ENCODE results near the gene PKDCC.
"Not testable (repeated sequence)": the region's sequence is repeated elsewhere in the genome, so short reads cannot be mapped to it uniquely, and the experiment has no call there.

The PKDCC gene

DNA sequence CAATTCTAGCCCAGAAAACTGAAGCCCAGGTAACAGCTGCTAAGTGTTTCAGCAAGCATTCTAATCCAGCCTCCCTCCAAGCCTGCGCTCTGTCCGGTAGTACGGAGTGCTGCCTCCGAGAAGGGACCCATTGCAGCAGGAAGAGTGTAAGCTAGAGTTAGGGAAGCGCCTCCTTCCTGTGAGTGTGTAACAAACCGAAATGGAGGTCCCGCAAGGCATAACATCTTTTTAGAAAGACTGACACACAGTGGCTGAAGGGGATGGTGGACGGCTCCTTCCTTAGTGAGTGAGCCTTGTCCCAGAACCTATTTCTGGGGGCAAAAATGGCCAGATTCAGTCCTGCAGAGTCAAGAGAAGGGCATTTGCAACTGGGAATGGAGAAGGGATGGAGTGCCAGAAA lies 12.2 kb downstream of the PKDCC start:
- Histone ChIP-seq H3K27me3 (ENCODE audit: control insufficient read depth, insufficient read depth, low read length) (no peaks in the 10 kb centered on the region), H3K4me1 (ENCODE audit: control insufficient read depth, insufficient read depth, low read length) (no peaks in the 10 kb centered on the region; the same call in 1 of the 2 replicates), H3K9me3 (ENCODE audit: control insufficient read depth, insufficient read depth, low read length) (no peaks in the 10 kb centered on the region), H3K36me3 (ENCODE audit: control insufficient read depth, insufficient read depth, low read length) (peaks cover 44% of the 10 kb centered on the region), H3K9ac (ENCODE audit: low read depth, low read length) (no peak overlapping the region), H3K4me3 (ENCODE audit: low read depth, low read length) (no peak overlapping the region), H3K27ac (ENCODE audit: low read depth, low read length) (peak overlapping the region; percentile 43)

GRCh38 chr2:42060718-42061619 lies 13.1 kb downstream of the PKDCC start:
- no peaks in the 10 kb centered on the region for H3K4me1 ChIP-seq (ENCODE audit: control insufficient read depth, insufficient read depth, low read length)
- H3K27ac ChIP-seq (ENCODE audit: low read depth, low read length) = peak overlapping the region; percentile 42
- no peaks in the 10 kb centered on the region for H3K9me3 ChIP-seq (ENCODE audit: control insufficient read depth, insufficient read depth, low read length)
- no peak overlapping the region for H3K9ac ChIP-seq (ENCODE audit: low read depth, low read length)
- peaks cover 34% of the 10 kb centered on the region for H3K36me3 ChIP-seq (ENCODE audit: control insufficient read depth, insufficient read depth, low read length)
- no peaks in the 10 kb centered on the region for H3K27me3 ChIP-seq (ENCODE audit: control insufficient read depth, insufficient read depth, low read length)
- no peak overlapping the region for H3K4me3 ChIP-seq (ENCODE audit: low read depth, low read length)

DNA sequence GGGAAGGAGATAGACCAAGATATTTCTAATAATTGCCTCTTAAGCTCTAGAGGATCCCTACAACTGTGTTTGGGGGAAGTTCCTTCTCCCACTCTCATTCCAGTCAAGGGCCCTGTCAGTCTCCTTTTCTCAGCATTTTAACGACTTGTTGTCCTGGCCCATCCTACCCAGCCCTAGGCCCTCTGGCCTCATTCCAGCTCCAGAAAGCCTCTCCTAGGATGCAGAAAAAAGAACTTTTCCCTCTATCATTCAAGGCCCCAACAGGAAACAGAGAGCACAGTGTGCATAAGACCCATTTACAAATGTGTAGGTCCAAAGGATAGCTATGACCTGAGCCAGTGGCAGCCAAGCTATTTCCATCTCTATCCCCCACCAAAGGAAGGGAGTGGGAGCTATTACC lies 14.0 kb downstream of the PKDCC start:
- Histone ChIP-seq H3K36me3 (ENCODE audit: control insufficient read depth, insufficient read depth, low read length) (peaks cover 26% of the 10 kb centered on the region), H3K4me3 (ENCODE audit: low read depth, low read length) (no peak overlapping the region), H3K27me3 (ENCODE audit: control insufficient read depth, insufficient read depth, low read length) (no peaks in the 10 kb centered on the region), H3K27ac (ENCODE audit: low read depth, low read length) (no peak overlapping the region), H3K9ac (ENCODE audit: low read depth, low read length) (no peak overlapping the region), H3K4me1 (ENCODE audit: control insufficient read depth, insufficient read depth, low read length) (no peaks in the 10 kb centered on the region), H3K9me3 (ENCODE audit: control insufficient read depth, insufficient read depth, low read length) (no peaks in the 10 kb centered on the region)

DNA sequence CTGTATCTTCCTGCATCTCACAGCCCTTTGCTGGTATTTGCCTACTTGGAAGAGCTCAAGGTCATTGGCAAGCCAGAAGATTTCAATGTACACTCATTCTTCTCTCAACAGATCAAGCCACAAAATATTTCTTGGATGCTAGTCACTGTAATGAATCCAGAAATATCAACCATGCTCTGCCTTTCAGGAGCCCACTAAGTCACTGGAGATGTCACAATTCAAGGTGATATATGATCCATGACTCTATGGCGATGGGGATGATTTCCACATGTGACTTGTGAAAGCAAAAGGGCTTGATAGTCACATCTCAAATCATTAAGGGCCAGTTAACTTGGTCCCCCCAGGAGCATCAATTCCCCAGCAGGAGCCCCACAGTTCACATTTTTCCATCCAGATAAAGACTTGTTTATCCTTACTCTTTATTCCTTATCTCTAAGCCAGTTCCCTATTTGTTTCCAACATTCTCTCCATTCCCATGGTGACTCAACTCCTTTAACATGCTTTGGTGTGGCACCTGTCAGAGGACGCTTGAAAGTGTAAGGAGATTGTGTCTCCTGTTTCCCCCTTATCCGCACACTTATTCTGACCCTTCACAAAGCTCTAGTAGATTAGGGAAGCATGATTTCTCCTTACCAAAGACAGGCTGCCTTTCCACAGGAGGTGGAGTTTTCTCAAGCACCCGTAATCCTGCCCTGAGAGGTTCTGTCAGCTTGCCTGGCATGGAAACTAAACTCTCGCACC lies 15.8 kb downstream of the PKDCC start:
- H3K27ac ChIP-seq (ENCODE audit: low read depth, low read length) = peak overlapping the region; percentile 7
- H3K9me3 ChIP-seq (ENCODE audit: control insufficient read depth, insufficient read depth, low read length) = no peaks in the 10 kb centered on the region
- H3K4me1 ChIP-seq (ENCODE audit: control insufficient read depth, insufficient read depth, low read length) = 0 out of 2 replicates have a peak, but pooled peaks cover 5% of the 10 kb centered on the region
- no peaks in the 10 kb centered on the region for H3K27me3 ChIP-seq (ENCODE audit: control insufficient read depth, insufficient read depth, low read length)
- no peak overlapping the region for H3K4me3 ChIP-seq (ENCODE audit: low read depth, low read length)
- H3K36me3 ChIP-seq (ENCODE audit: control insufficient read depth, insufficient read depth, low read length) = peaks cover 10% of the 10 kb centered on the region
- H3K9ac ChIP-seq (ENCODE audit: low read depth, low read length) = no peak overlapping the region

GRCh38 chr2:42064417-42064942 lies 16.7 kb downstream of the PKDCC start:
- Histone ChIP-seq H3K4me3 (ENCODE audit: low read depth, low read length) (no peak overlapping the region), H3K27me3 (ENCODE audit: control insufficient read depth, insufficient read depth, low read length) (no peaks in the 10 kb centered on the region), H3K9ac (ENCODE audit: low read depth, low read length) (no peak overlapping the region), H3K27ac (ENCODE audit: low read depth, low read length) (peak overlapping the region; percentile 7), H3K9me3 (ENCODE audit: control insufficient read depth, insufficient read depth, low read length) (no peaks in the 10 kb centered on the region), H3K36me3 (ENCODE audit: control insufficient read depth, insufficient read depth, low read length) (peaks cover under 1% of the 10 kb centered on the region; the same call in 1 of the 2 replicates), H3K4me1 (ENCODE audit: control insufficient read depth, insufficient read depth, low read length) (0 out of 2 replicates have a peak, but pooled peaks cover 5% of the 10 kb centered on the region)

GRCh38 chr2:42065753-42066152 lies 17.9 kb downstream of the PKDCC start:
- H3K4me3 ChIP-seq (ENCODE audit: low read depth, low read length); H3K4me1 ChIP-seq (ENCODE audit: control insufficient read depth, insufficient read depth, low read length); H3K9me3 ChIP-seq (ENCODE audit: control insufficient read depth, insufficient read depth, low read length); H3K27me3 ChIP-seq (ENCODE audit: control insufficient read depth, insufficient read depth, low read length); H3K27ac ChIP-seq (ENCODE audit: low read depth, low read length); H3K9ac ChIP-seq (ENCODE audit: low read depth, low read length); H3K36me3 ChIP-seq (ENCODE audit: control insufficient read depth, insufficient read depth, low read length): not testable (repeated sequence)

- H3K27ac ChIP-seq (ENCODE audit: low read depth, low read length); H3K36me3 ChIP-seq (ENCODE audit: control insufficient read depth, insufficient read depth, low read length); H3K4me1 ChIP-seq (ENCODE audit: control insufficient read depth, insufficient read depth, low read length); H3K4me3 ChIP-seq (ENCODE audit: low read depth, low read length); H3K9ac ChIP-seq (ENCODE audit: low read depth, low read length); H3K27me3 ChIP-seq (ENCODE audit: control insufficient read depth, insufficient read depth, low read length); H3K9me3 ChIP-seq (ENCODE audit: control insufficient read depth, insufficient read depth, low read length): not testable (repeated sequence)
Observed at GRCh38 chr2:42067001-42067400, 19.2 kb downstream of the PKDCC start.

DNA sequence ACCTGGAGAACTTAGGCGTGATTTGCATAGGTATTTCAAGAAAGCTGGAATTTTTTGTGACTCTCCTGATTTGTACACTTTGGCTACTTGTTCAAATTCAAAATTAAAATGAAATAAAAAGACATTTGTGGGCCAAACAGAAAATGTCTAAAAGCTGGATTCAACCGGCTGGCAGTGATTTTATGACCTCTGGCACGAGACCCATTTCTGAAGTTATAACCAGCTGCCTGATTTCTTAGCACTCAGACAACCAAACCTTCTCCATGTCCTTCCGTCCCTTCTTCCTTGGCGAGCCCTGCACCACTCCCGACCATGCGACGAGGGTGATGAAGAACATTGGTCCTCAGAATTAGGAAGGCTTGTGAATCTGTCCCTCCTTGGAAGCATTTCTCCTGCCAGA lies 19.7 kb downstream of the PKDCC start:
- H3K4me1 ChIP-seq (ENCODE audit: control insufficient read depth, insufficient read depth, low read length) = 0 out of 2 replicates have a peak, but pooled peaks cover 6% of the 10 kb centered on the region
- no peak overlapping the region for H3K4me3 ChIP-seq (ENCODE audit: low read depth, low read length)
- H3K9ac ChIP-seq (ENCODE audit: low read depth, low read length) = no peak overlapping the region
- no peak overlapping the region for H3K27ac ChIP-seq (ENCODE audit: low read depth, low read length)
- H3K9me3 ChIP-seq (ENCODE audit: control insufficient read depth, insufficient read depth, low read length) = no peaks in the 10 kb centered on the region
- H3K36me3 ChIP-seq (ENCODE audit: control insufficient read depth, insufficient read depth, low read length) = no peaks in the 10 kb centered on the region
- no peaks in the 10 kb centered on the region for H3K27me3 ChIP-seq (ENCODE audit: control insufficient read depth, insufficient read depth, low read length)

GRCh38 chr2:42068571-42069178 lies 20.9 kb downstream of the PKDCC start:
- H3K9ac ChIP-seq (ENCODE audit: low read depth, low read length) = no peak overlapping the region; the same call in 1 of the 2 replicates
- no peaks in the 10 kb centered on the region for H3K9me3 ChIP-seq (ENCODE audit: control insufficient read depth, insufficient read depth, low read length)
- H3K27ac ChIP-seq (ENCODE audit: low read depth, low read length) = no peak overlapping the region
- 0 out of 2 replicates have a peak, but pooled peaks cover 8% of the 10 kb centered on the region for H3K4me1 ChIP-seq (ENCODE audit: control insufficient read depth, insufficient read depth, low read length)
- no peak overlapping the region for H3K4me3 ChIP-seq (ENCODE audit: low read depth, low read length)
- H3K27me3 ChIP-seq (ENCODE audit: control insufficient read depth, insufficient read depth, low read length) = no peaks in the 10 kb centered on the region
- no peaks in the 10 kb centered on the region for H3K36me3 ChIP-seq (ENCODE audit: control insufficient read depth, insufficient read depth, low read length)

- Histone ChIP-seq H3K4me1 (ENCODE audit: control insufficient read depth, insufficient read depth, low read length) (0 out of 2 replicates have a peak, but pooled peaks cover 8% of the 10 kb centered on the region), H3K9ac (ENCODE audit: low read depth, low read length) (no peak overlapping the region), H3K4me3 (ENCODE audit: low read depth, low read length) (no peak overlapping the region), H3K27me3 (ENCODE audit: control insufficient read depth, insufficient read depth, low read length) (no peaks in the 10 kb centered on the region), H3K36me3 (ENCODE audit: control insufficient read depth, insufficient read depth, low read length) (no peaks in the 10 kb centered on the region), H3K9me3 (ENCODE audit: control insufficient read depth, insufficient read depth, low read length) (no peaks in the 10 kb centered on the region), H3K27ac (ENCODE audit: low read depth, low read length) (no peak overlapping the region)
Observed at GRCh38 chr2:42069568-42069967, 21.7 kb downstream of the PKDCC start.

All from HUES48 (cell line).